Panc1 (cell line): Measurements from ENCODE around the gene CREM. TPM values are rescaled to one million over a fixed set of nuclear protein-coding genes. Genes with fewer than 3 reads are reported as not detected.

Experiments used
- ATAC-seq: fragments of 200-7000 bp; cut with Tn5 transposase; 2 replicates; pipeline ENCODE4 v1.9.1; 2020; ENCODE audit warnings: mild to moderate bottlenecking, moderate library complexity
- BruUV-seq: library from RNA; stranded (reverse); fragments of 400-500 nt; replicated peaks from 2 replicates; lab custom pipeline; 2021; lab: Mats Ljungman, UMichigan
- CTCF ChIA-PET: fragments of 300-600 bp; sonication (Branson Sonifier 250); formaldehyde crosslinking; loops from one replicate; lab custom pipeline; 2022; ENCODE audit warnings: antibody characterized with exemption; lab: Charles Lee
- POLR2A ChIA-PET: fragments of 300-600 bp; sonication (Branson Sonifier 250); formaldehyde crosslinking; loops from one replicate; lab custom pipeline; 2022; ENCODE audit warnings: antibody characterized with exemption; lab: Charles Lee
- DNase-seq: peaks from one replicate; pipeline ENCODE4 v3.0.0-alpha.2; 2010; ENCODE audit warnings: low read depth, low spot score
- H3K27ac ChIP-seq: 2 replicates; pipeline ENCODE4 v1.5.1; 2011; ENCODE audit warnings: mild to moderate bottlenecking, low read length, inconsistent platforms
- H3K27me3 ChIP-seq: fragments of 200-500 bp; sonication (Bioruptor generic); 2 replicates; pipeline ENCODE4 v1.6.0; 2014; ENCODE audit warnings: low read length, inconsistent platforms; ENCODE audit not compliant: control insufficient read depth, insufficient read depth
- H3K36me3 ChIP-seq: fragments of 200-500 bp; sonication (Bioruptor generic); 2 replicates; pipeline ENCODE4 v1.5.1; 2014; ENCODE audit warnings: inconsistent platforms, mild to moderate bottlenecking, low read length, moderate library complexity; ENCODE audit not compliant: control insufficient read depth, insufficient read depth
- H3K4me1 ChIP-seq: 2 replicates; pipeline ENCODE4 v1.5.1; 2011; ENCODE audit warnings: inconsistent platforms, mild to moderate bottlenecking, low read length, moderate library complexity; ENCODE audit not compliant: control insufficient read depth, insufficient read depth
- H3K4me3 ChIP-seq, 2 experiments: 2 replicates each; pipeline ENCODE4 v1.5.1; 2011 to 2012; ENCODE audit warnings: low read depth in 2 of 2, low read length in 2 of 2, mild to moderate bottlenecking in 2 of 2, inconsistent platforms in 1 of 2, moderate library complexity in 1 of 2
- H3K9me3 ChIP-seq: fragments of 200-500 bp; sonication (Bioruptor generic); 2 replicates; pipeline ENCODE4 v1.5.1; 2014; ENCODE audit warnings: low read depth, mild to moderate bottlenecking, inconsistent platforms, low read length, moderate library complexity; ENCODE audit not compliant: control insufficient read depth, insufficient read depth
- POLR2AphosphoS5 ChIP-seq: IDR thresholded peaks from 2 replicates; pipeline ENCODE4 v1.6.1; 2012; ENCODE audit warnings: mild to moderate bottlenecking, low read depth, low read length, moderate library complexity
- SIN3A ChIP-seq: IDR thresholded peaks from 2 replicates; pipeline ENCODE4 v1.6.1; 2012; ENCODE audit warnings: low read depth, mild to moderate bottlenecking, low read length, moderate library complexity, borderline replicate concordance; ENCODE audit not compliant: insufficient read depth
- TCF7L2 ChIP-seq: IDR thresholded peaks from 2 replicates; pipeline ENCODE4 v1.6.1; 2011; ENCODE audit warnings: mild to moderate bottlenecking, low read depth, low read length, inconsistent platforms
- in situ Hi-C: cut with HindIII; loops from 2 replicates; pipeline ENCODE4 v1.10.0; 2016; ENCODE audit warnings: low sequenced_read_pairs, low pct_unique_long_range_greater_than_20kb
- intact Hi-C: fragments of 100-400 bp; cut with micrococcal nuclease; formaldehyde crosslinking; loops from one replicate; pipeline ENCODE4 v1.10.0; 2022; ENCODE audit not compliant: unreplicated experiment
- total RNA-seq: library from RNA; stranded (reverse); gene quantifications from one replicate; pipeline ENCODE4 v1.2.1, GENCODE V29; 2021; ENCODE audit not compliant: unreplicated experiment
- TF ChIP-seq, protein P1 (sequence below), 2 experiments: IDR thresholded peaks; 2 replicates each; pipeline ENCODE4 v1.6.1; 2011 to 2012; ENCODE audit warnings: low read depth in 2 of 2, control low read depth in 1 of 2, low read length in 1 of 2, mild to moderate bottlenecking in 1 of 2, moderate library complexity in 1 of 2; ENCODE audit not compliant: insufficient read depth in 1 of 2
- TF ChIP-seq, protein P2 (sequence below): fragments of 450-650 bp; IDR thresholded peaks from 2 replicates; pipeline ENCODE4 v1.5.1; 2017; ENCODE audit warnings: mild to moderate bottlenecking

CREM gene
- total RNA-seq, 1 experiment from 2014 or later, result 13.7 TPM

DNA sequence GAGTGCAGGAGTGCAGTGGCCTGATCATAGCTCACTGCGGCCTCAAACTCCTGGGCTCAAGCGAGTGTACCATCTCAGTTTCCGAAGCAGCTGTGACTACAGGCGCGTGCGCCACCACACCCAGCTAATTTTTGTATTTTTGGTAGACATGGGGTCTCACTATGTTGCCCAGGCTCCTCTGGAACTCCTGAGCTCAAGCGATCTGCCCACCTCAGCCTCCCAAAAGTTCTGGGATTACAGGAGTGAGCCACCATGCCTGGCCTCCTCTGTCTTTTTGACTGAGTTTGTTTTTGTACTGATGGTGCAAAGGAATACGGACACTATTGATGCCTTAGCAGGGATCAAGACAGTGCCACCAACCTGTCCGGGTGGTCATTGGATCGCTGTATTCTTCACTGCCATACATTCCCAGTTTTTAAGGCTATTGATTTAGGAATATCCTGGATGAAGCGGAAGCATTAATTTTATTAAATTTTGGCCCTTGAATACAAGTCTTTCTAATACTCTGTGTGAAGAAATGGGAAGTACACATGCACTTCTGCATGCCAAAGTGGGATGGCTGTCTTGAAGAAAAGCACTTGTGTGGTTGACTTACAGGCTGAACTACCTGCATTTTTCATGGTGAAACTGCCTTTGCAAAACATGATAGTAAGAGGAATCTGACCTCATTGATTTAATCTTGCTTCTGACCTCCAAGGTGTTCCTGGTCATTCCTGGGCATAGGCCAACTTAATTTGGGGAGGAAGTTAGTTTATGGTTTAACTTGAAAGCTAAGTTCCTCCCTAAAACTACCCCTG is 34.5 kb upstream of the CREM start:
- Histone ChIP-seq H3K4me1 (peaks cover 11% of the 10 kb centered on the region), H3K27ac (no peak overlapping the region), H3K9me3 (no peaks in the 10 kb centered on the region), H3K4me3 (no peak overlapping the region), H3K36me3 (no peaks in the 10 kb centered on the region; the same call in 1 of the 2 replicates), H3K27me3 (no peaks in the 10 kb centered on the region)
- intact Hi-C loops (no loop called here), in situ Hi-C loops (no loop called here)
- no TSS peak for BruUV-seq
- POLR2A ChIA-PET, result no interaction called here
- DNase-seq (no peak), ATAC-seq (no peak)
- CTCF ChIA-PET, result no interaction called here
- TF ChIP-seq SIN3A (no peak), POLR2AphosphoS5 (no peak), TCF7L2 (no peak)
- TF ChIP-seq, protein P1, sequence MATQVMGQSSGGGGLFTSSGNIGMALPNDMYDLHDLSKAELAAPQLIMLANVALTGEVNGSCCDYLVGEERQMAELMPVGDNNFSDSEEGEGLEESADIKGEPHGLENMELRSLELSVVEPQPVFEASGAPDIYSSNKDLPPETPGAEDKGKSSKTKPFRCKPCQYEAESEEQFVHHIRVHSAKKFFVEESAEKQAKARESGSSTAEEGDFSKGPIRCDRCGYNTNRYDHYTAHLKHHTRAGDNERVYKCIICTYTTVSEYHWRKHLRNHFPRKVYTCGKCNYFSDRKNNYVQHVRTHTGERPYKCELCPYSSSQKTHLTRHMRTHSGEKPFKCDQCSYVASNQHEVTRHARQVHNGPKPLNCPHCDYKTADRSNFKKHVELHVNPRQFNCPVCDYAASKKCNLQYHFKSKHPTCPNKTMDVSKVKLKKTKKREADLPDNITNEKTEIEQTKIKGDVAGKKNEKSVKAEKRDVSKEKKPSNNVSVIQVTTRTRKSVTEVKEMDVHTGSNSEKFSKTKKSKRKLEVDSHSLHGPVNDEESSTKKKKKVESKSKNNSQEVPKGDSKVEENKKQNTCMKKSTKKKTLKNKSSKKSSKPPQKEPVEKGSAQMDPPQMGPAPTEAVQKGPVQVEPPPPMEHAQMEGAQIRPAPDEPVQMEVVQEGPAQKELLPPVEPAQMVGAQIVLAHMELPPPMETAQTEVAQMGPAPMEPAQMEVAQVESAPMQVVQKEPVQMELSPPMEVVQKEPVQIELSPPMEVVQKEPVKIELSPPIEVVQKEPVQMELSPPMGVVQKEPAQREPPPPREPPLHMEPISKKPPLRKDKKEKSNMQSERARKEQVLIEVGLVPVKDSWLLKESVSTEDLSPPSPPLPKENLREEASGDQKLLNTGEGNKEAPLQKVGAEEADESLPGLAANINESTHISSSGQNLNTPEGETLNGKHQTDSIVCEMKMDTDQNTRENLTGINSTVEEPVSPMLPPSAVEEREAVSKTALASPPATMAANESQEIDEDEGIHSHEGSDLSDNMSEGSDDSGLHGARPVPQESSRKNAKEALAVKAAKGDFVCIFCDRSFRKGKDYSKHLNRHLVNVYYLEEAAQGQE (IDR thresholded peaks at IDR 0.05; ENCODE audit: insufficient read depth in 1 of 2, low read depth in 2 of 2, low read length in 1 of 2), result no peak
- TF ChIP-seq, protein P2, sequence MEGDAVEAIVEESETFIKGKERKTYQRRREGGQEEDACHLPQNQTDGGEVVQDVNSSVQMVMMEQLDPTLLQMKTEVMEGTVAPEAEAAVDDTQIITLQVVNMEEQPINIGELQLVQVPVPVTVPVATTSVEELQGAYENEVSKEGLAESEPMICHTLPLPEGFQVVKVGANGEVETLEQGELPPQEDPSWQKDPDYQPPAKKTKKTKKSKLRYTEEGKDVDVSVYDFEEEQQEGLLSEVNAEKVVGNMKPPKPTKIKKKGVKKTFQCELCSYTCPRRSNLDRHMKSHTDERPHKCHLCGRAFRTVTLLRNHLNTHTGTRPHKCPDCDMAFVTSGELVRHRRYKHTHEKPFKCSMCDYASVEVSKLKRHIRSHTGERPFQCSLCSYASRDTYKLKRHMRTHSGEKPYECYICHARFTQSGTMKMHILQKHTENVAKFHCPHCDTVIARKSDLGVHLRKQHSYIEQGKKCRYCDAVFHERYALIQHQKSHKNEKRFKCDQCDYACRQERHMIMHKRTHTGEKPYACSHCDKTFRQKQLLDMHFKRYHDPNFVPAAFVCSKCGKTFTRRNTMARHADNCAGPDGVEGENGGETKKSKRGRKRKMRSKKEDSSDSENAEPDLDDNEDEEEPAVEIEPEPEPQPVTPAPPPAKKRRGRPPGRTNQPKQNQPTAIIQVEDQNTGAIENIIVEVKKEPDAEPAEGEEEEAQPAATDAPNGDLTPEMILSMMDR, result no peak

DNA sequence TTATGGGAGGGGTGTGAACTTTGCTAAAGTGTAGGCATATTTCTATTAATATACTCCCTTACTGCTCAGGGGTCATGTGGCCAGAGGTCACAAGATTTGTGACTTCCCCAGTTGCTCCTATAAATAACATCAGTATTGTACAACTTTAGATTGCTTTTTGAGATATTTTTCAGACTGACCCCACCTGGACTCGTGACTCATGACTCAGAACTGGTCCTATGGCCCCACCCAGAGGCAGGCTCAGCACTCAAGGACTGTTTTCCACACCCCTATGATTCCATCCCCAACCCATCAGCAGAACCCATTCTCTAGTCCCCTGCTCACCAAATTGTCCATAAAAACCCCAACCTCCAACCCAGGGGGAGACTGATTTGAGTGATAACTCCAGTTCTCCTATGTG is 33.8 kb upstream of the CREM start:
- Histone ChIP-seq H3K4me3 (no peak overlapping the region), H3K36me3 (no peaks in the 10 kb centered on the region; the same call in 1 of the 2 replicates), H3K27ac (no peak overlapping the region), H3K4me1 (peaks cover 8% of the 10 kb centered on the region), H3K9me3 (no peaks in the 10 kb centered on the region), H3K27me3 (no peaks in the 10 kb centered on the region)
- DNase-seq (no peak), ATAC-seq (no peak)
- in situ Hi-C loops (no loop called here), intact Hi-C loops (no loop called here)
- ChIA-PET CTCF (no interaction called here), POLR2A (no interaction called here)
- TF ChIP-seq SIN3A, result no peak
- BruUV-seq, result no TSS peak

DNA sequence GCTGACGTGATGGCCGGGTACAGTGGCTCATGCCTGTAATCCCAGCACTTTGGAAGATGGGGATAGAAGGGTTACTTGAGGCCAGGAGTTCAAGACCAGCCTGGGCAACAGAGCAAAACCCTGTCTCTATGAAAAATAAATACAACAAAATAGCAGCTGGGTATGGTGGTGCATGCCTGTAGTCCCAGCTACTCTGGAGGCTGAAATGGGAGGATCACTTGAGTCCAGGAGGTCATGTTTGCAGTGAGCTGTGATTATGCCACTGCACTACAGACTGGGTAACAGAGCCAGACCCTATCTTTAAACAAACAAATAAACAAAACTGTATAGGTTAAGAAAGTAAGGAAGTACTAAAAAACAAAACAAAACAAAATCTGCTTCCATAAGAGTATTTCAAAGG is 30.3 kb upstream of the CREM start:
- H3K27ac ChIP-seq, result no peak overlapping the region
- no peaks in the 10 kb centered on the region for H3K9me3 ChIP-seq
- H3K27me3 ChIP-seq, result no peaks in the 10 kb centered on the region
- TF ChIP-seq TCF7L2, result no peak
- TF ChIP-seq SIN3A, result no peak
- no peak for TF ChIP-seq POLR2AphosphoS5
- TF ChIP-seq, protein P1 (IDR thresholded peaks at IDR 0.05; ENCODE audit: insufficient read depth in 1 of 2, low read depth in 2 of 2, low read length in 1 of 2), result no peak
- TF ChIP-seq, protein P2, result no peak
- BruUV-seq, result no TSS peak
- in situ Hi-C loops, result no loop called here
- DNase-seq (no peak), ATAC-seq (no peak)
- POLR2A ChIA-PET, result no interaction called here
- no peaks in the 10 kb centered on the region for H3K36me3 ChIP-seq
- intact Hi-C loops, result no loop called here
- CTCF ChIA-PET, result interaction anchor here (0.7 kb wide), 1 partner anchor 102 kb away, joined by 3 read pairs; no protein-coding TSS in a partner anchor
- no peak overlapping the region for H3K4me3 ChIP-seq
- no peaks in the 10 kb centered on the region for H3K4me1 ChIP-seq
